Adipocyte (in vitro differentiated cells): Measurements from ENCODE around the gene NRP2.

Source experiments
- DNase-seq: peaks from one replicate; pipeline ENCODE4 v3.0.0-alpha.2; 2015; ENCODE audit warnings: low read depth
- H3K27me3 ChIP-seq: replicated peaks from 2 replicates; pipeline ENCODE4 v1.7.0; 2013; ENCODE audit warnings: mild to moderate bottlenecking, low read length, moderate library complexity; ENCODE audit not compliant: control insufficient read depth, insufficient read depth
- H3K36me3 ChIP-seq: 2 replicates; pipeline ENCODE4 v1.7.0; 2013; ENCODE audit warnings: low read length, mild to moderate bottlenecking, moderate library complexity; ENCODE audit not compliant: control insufficient read depth, insufficient read depth, severe bottlenecking
- H3K4me1 ChIP-seq: 2 replicates; pipeline ENCODE4 v1.7.0; 2013; ENCODE audit warnings: mild to moderate bottlenecking, low read length, moderate library complexity; ENCODE audit not compliant: control insufficient read depth, insufficient read depth
- H3K4me3 ChIP-seq: 2 replicates; pipeline ENCODE4 v1.7.0; 2013; ENCODE audit warnings: mild to moderate bottlenecking, low read length, moderate library complexity
- H3K9ac ChIP-seq: 2 replicates; pipeline ENCODE4 v1.7.0; 2013; ENCODE audit warnings: mild to moderate bottlenecking, low read length, moderate library complexity
- H3K9me3 ChIP-seq: 2 replicates; pipeline ENCODE4 v1.7.0; 2013; ENCODE audit warnings: mild to moderate bottlenecking, low read length, moderate library complexity; ENCODE audit not compliant: control insufficient read depth

The NRP2 gene

DNA sequence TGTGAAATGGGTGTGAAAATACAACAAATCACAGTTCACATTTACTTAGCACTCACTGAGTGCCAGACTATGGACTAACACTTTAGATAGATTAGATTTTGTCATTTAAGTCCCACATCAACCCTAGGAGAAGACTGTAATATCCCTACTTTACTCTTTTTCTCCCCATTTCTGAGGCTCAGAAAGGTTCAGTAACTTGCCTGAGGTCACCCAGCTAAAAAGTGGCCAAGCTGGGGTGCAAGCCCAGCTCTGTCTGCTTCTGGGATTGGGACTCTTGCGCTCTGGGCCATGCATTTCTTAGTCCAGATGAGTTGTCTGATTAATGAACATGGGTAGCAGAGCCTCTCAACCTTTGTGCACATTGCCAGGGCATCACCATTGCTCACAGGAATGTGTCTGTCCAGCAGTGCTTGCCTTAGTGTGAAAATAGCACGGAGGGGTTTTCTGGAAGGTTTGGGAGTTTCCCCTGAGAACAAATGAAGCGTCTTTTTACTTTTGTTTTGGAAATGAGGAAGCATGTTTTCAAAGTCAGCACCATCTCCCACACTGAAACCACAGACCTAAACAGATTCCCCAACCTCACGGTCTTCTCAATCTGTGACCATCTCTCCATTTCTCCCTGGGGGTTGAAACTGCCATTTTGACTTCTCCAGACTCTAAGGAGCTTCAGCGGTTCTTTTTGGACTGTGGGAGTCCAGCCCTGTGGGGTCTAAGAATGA lies 31.9 kb downstream of the NRP2 start:
- H3K36me3 ChIP-seq: peaks cover 4% of the 10 kb centered on the region
- peak; percentile 25 for DNase-seq
- H3K9ac ChIP-seq: no peak overlapping the region
- no peaks in the 10 kb centered on the region for H3K27me3 ChIP-seq
- no peak overlapping the region for H3K4me3 ChIP-seq
- H3K9me3 ChIP-seq: no peaks in the 10 kb centered on the region
- H3K4me1 ChIP-seq: peaks cover 32% of the 10 kb centered on the region

DNA sequence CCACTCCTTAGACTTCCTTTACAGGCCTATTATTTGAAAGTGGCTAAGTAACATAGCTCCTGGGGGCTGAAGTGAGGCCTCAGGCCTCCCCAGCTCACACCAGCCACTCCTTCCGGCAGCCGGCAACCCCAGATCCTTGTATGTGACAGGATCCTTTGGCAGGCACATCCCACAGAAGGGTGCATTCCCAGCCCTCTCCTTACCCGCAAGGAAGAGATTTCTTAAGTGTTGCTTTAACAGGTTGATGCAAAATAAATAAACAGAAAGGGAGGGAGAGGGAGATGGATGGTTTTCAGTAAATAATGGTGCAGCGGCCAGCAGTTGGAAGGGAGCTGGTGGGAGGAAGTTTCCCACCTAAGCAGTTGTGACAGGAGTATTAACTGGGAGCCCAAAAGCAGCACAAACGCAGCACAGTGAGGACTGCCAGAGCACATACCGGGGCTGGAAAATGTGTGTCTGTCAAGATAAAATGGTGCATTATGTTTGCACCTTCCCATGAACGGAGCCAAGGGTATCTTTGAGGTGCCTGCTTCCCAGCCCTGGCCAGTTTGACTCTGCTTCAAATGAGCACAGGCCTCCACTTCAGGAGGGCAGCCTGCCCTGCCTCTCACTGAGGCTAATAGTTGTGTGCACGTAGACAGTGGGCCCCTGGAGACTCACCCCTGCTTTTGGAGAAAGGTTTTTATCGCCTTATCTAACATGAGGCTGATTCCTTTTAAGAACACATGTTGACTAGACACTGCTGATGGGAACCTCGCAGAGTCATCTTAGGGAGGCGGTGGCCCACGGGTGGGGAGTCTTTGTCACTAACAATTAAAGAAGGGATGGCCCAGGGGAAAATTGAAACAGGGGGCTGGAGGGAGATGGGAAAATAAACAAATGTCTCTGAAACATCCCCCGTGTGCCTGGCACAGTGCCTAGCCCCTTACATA lies 32.8 kb downstream of the NRP2 start:
- Histone ChIP-seq H3K4me1 (peaks cover 32% of the 10 kb centered on the region), H3K9me3 (no peaks in the 10 kb centered on the region), H3K27me3 (no peaks in the 10 kb centered on the region), H3K4me3 (no peak overlapping the region), H3K36me3 (peaks cover 4% of the 10 kb centered on the region), H3K9ac (no peak overlapping the region)
- DNase-seq: no peak

DNA sequence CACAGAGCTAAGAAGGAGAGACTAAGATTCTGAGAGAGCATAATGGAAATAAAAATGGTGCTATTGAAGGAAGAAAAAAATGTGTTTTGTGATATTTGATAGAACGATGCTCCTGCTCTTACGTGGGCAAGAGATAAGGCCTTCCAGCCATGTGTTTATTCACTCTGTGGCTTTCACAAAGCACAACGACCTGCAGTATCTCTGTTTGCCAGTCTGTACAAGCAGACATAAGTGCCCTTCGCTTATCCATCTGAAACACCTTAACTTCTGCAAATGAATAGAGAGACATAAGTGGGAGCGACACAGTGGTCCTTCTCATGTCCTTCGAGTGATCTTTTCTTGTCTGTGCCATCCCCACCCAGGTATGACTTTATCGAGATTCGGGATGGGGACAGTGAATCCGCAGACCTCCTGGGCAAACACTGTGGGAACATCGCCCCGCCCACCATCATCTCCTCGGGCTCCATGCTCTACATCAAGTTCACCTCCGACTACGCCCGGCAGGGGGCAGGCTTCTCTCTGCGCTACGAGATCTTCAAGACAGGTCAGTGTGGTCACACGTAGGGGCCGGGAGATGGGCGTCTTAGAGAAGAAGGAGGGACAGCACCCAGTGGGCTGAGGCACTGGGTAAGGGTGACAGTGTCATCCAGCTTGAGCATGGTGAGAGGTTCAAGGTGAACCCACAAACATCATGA lies 33.7 kb downstream of the NRP2 start:
- Histone ChIP-seq H3K9me3 (no peaks in the 10 kb centered on the region), H3K9ac (no peak overlapping the region), H3K36me3 (peaks cover 4% of the 10 kb centered on the region), H3K4me1 (peaks cover 40% of the 10 kb centered on the region), H3K4me3 (no peak overlapping the region), H3K27me3 (no peaks in the 10 kb centered on the region)
- no peak for DNase-seq

DNA sequence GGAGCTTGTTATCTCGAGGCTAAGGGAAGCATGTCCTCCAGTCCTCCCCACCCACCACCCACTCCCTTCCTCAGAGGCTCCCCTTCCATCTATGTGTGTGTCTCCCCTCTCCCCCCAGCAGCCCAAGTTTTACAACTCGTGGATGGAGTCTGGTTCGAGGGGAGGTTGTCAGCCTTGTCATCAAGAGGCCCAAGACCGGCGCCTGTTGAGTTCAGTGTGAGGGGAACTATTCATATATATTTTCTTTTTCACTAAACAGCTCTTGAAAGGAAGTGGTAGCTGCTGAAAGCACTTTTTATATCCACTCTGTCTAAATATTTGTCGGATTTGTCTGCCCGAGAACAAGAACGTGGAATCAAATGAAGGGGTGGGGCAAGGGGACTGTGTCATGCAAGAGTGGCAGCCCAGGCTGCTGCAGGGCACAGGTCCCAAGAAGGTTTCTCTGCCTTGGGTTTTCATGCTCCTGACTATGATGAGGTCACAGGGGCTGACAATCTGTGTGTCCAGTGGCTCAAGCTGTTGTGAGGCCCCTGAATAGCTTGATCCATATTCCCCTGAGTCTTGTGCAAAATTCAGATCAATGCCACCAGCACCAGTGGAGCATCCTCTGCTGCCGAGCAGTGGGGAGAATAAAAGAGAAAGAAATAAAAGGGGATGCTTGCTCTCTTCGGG lies 35.0 kb downstream of the NRP2 start:
- H3K9me3 ChIP-seq: no peaks in the 10 kb centered on the region
- peak overlapping the region; percentile 11 for H3K4me3 ChIP-seq
- H3K36me3 ChIP-seq: peaks cover 5% of the 10 kb centered on the region
- H3K27me3 ChIP-seq: no peaks in the 10 kb centered on the region
- no peak for DNase-seq
- peaks cover 47% of the 10 kb centered on the region for H3K4me1 ChIP-seq
- no peak overlapping the region for H3K9ac ChIP-seq

DNA sequence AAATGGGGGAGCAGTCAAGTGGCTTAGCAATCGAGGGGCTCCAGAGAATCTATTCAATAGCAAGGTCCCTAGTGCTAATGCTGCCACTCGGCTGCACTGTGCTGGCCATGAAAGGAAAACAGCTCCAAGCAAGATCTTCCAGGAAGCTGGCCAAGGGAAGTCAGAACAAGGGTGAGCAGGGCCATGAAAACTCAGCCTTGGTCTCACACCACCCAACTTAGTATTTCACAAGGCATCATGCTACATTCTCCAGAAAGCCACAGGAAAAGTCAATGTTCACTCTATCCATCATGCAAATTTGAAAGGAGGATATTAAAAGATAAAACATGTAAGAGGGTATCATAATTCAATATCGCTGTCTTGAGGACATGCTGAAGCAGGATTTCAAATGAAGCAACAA lies 35.7 kb downstream of the NRP2 start:
- Histone ChIP-seq H3K27me3 (no peaks in the 10 kb centered on the region), H3K36me3 (peaks cover 12% of the 10 kb centered on the region), H3K4me3 (peak overlapping the region; percentile 11), H3K9me3 (no peaks in the 10 kb centered on the region), H3K4me1 (peaks cover 41% of the 10 kb centered on the region), H3K9ac (no peak overlapping the region)
- DNase-seq: peak; percentile 61

DNA sequence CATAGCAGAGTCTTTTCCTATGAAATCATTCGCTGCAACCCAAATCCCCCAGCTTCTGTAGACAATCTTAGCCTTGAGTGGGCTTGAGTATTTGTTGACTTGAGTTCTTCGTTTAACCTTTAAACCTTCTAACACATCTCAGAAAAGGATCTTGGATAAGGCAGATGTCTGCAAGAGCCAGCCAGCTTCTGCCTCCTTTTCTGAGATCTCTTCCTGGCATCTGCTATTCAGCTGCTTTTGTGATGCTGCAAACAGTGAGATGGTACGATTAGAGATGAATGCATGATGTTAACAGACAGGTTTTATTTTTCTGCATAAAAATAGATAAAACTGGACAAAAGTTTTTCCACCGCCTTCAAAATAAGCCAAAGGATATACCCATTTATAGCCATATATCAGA lies 37.5 kb downstream of the NRP2 start:
- Histone ChIP-seq H3K9ac (no peak overlapping the region), H3K4me3 (no peak overlapping the region), H3K4me1 (peaks cover 32% of the 10 kb centered on the region), H3K27me3 (no peaks in the 10 kb centered on the region), H3K36me3 (peaks cover 13% of the 10 kb centered on the region), H3K9me3 (no peaks in the 10 kb centered on the region)
- DNase-seq: no peak

DNA sequence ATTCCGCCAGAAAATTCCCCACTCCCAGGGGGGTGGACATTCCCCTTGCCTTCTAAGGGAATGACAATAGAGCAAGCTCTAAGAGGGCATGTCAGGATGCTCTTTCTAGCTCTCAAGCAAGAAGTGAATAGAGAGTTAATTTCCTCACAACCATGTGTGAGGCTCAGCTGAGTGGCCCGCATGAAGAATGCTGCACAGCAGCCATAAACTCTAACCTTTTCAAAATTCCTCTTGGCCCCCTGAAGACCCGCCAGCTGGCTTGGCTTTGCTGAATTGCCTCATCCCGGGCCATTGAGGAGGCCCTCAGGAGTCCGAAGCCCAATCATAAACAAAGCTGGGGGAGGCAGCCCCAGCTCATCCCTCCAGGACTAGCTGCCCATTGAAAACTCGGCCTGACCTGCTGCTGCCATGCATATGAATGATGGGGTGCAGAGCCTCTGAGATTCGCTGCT lies 38.2 kb downstream of the NRP2 start:
- no peaks in the 10 kb centered on the region for H3K27me3 ChIP-seq
- H3K9me3 ChIP-seq: no peaks in the 10 kb centered on the region
- H3K4me1 ChIP-seq: peaks cover 32% of the 10 kb centered on the region
- peaks cover 19% of the 10 kb centered on the region for H3K36me3 ChIP-seq
- H3K9ac ChIP-seq: no peak overlapping the region
- H3K4me3 ChIP-seq: no peak overlapping the region
- DNase-seq: no peak

DNA sequence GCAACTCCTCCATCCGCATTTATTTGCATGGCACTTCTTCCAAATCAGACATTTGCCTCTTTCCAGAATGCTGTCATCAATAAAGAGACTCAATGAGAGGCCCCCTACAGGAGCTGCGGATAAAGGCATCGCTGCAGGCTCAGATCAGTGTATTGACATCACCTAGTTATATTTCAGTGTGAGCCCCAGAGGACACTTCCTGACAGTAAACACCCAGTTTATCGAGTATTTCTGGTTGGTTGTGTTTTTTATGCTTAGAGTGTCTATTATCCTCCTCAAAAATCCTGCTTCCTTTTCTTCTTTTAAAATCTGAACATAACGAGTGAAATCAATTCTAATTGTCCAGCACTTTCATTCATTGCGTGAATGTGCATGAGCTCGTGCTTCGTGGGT lies 38.8 kb downstream of the NRP2 start:
- no peaks in the 10 kb centered on the region for H3K27me3 ChIP-seq
- H3K36me3 ChIP-seq: peaks cover 25% of the 10 kb centered on the region
- no peak overlapping the region for H3K9ac ChIP-seq
- DNase-seq: no peak
- H3K4me1 ChIP-seq: peaks cover 32% of the 10 kb centered on the region
- no peak overlapping the region for H3K4me3 ChIP-seq
- no peaks in the 10 kb centered on the region for H3K9me3 ChIP-seq

DNA sequence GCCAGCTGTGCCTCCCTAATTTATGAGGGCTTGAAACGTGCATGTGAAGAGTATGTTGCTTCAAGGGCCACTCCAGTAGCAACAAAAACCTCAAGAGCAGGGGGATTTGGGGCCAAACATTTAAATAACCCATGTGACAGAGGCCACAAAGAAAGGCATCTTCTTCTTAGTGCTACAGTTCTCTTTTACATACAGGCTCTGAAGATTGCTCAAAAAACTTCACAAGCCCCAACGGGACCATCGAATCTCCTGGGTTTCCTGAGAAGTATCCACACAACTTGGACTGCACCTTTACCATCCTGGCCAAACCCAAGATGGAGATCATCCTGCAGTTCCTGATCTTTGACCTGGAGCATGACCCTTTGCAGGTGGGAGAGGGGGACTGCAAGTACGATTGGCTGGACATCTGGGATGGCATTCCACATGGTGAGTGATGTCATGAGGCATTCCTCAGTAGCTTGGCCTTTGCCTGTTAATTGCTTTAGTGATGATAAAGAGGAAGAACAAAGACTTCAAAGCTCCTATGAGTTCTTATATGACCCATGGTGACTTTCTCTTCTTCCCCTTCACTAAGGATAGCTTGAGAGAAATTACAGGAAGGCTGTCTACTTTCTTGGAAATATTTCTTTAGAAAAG lies 40.1 kb downstream of the NRP2 start:
- H3K27me3 ChIP-seq: no peaks in the 10 kb centered on the region
- no peaks in the 10 kb centered on the region for H3K9me3 ChIP-seq
- peaks cover 29% of the 10 kb centered on the region for H3K4me1 ChIP-seq
- peaks cover 36% of the 10 kb centered on the region for H3K36me3 ChIP-seq
- no peak overlapping the region for H3K4me3 ChIP-seq
- H3K9ac ChIP-seq: no peak overlapping the region
- DNase-seq: no peak

DNA sequence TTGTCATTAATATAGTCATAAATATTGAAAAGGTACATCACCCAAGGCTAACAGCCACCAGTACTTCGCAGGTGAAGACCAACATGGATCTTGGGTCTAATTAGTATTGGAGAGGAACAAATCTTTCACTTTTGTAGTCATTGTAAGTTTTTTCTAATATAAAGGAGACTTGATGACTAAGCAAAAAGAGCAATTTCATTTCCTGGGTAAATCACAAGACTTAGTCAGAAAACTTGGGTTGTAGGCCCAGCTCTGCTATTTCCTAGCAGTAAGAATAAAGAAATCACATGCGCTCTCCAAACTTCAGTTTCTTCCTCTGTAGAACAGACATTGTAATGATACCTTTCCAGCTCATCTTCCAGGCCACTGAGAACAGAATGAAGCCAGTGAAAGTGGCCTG lies 40.9 kb downstream of the NRP2 start:
- Histone ChIP-seq H3K27me3 (no peaks in the 10 kb centered on the region), H3K4me1 (peaks cover 21% of the 10 kb centered on the region), H3K4me3 (no peak overlapping the region), H3K9me3 (no peaks in the 10 kb centered on the region), H3K36me3 (peaks cover 42% of the 10 kb centered on the region), H3K9ac (no peak overlapping the region)
- no peak for DNase-seq
